Stimulated activated CD8-positive, alpha-beta memory T cell treated with anti-CD3 and anti-CD28 coated beads, Interleukin-15, amount 100 ng/mL, for 4 hours (primary cell): Measurements from ENCODE around the gene CUBN.

Source experiments
- DNase-seq, 2 donors: peaks; one replicate each; pipeline ENCODE4 v3.0.0-alpha.2; 2020; ENCODE audit warnings: low read depth in 2 of 2

CUBN gene

DNA sequence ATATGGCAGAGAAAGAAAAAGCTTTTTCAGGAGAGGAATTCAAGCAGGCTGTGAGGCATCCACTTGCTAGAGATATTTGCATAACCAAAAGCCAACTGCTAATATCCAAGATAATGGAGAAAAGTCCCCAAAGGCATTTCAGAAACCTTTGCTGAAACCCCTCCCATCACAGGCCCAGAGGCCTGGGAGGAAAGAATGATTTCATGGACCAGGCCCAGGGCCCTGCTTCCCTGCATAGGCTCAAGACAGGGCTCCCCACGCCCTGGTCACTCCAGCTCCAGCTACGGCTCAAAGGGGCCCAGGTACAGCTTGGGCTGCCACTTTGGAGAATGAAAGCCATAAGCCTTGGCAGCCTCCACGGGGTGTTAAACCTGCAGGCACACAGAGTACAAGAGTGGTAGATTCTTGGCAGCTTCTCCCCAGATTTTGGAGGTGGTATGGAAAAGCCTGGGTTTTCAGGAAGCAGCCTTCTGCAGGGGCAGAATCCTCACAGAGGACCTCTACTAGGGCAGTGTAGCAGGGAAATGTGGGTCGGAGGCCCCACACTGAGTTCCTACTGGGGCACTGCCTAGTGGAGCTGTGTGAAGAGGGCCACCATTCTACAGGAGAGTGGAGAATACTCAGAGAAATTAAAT is 306.8 kb downstream of the CUBN start:
- DNase-seq = no peak

GRCh38 chr10:16822027-16822426 is 307.6 kb downstream of the CUBN start:
- DNase-seq = no peak

GRCh38 chr10:16820421-16820820 is 309.2 kb downstream of the CUBN start:
- no peak for DNase-seq

GRCh38 chr10:16820018-16820417 is 309.6 kb downstream of the CUBN start:
- no peak for DNase-seq

DNA sequence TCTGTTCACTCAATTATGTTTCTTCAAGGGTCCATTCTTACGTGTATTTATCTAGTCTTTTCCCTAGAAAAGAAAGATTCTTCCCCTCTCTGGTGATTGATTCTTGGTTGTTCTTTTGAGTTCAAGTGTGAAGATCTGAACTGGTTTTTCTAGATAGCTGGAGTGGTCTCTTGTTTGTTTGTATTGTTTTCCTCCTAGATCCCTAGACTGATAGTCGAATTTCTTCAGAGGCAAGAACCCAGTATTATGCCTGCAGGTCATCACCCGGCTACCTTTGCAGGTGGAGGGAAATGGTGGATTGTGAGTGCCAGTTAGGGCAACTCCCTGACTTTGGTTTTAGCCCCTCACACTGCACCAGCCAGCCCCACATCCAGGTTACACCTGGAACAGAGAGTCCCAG is 310.2 kb downstream of the CUBN start:
- no peak for DNase-seq

GRCh38 chr10:16819026-16819425 is 310.6 kb downstream of the CUBN start:
- DNase-seq = no peak

DNA sequence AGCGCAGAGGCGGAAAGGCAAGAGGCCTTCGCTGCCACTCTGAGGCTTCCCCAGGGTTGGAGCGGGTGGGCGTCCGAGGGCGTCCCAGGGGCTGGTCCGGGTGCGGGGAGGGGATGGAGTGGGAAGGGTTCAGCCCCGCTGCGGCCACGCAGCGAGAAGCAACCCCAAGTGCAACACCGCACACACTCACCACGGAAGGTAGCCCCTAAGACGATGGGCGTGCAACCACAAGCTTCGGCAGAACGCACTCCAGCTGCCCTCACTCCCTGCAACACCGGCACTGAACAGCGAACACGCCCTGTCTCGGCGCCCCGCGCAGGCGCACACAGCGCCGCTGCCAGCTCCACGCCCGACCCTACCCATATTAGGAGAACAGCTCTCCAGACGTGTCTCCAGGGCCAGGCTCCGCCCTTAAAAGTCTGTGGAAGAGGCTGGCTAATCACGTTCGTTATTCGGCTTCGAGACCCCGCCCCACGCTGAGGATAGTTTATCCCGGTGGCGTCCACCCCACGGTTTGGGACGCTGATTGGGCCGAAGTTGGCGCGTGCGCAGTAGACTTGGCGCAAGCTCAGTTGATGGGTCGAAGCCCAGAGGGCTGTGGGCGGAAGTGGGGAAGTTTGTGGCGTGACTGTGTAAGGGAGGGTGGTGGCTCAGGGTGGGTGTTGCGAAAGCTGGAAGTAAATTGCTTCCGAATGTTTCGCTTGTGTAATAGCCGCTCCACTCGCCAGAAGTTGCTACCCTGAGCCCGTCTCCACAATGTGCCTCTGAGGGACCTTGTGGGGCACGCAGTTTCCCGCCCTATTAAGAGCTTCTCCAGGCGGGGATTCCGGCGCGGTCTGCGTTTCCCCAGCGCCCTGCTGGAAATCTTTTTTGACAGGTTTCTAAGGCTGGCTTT is 312.2 kb downstream of the CUBN start, which contains the start of gene RSU1:
Gene RSU1, minus strand, starts transcription at position 300 of the 895 bp plus-strand sequence. CDS start 343 bp downstream, outside the sequence.
- peak; percentile 100 for DNase-seq

DNA sequence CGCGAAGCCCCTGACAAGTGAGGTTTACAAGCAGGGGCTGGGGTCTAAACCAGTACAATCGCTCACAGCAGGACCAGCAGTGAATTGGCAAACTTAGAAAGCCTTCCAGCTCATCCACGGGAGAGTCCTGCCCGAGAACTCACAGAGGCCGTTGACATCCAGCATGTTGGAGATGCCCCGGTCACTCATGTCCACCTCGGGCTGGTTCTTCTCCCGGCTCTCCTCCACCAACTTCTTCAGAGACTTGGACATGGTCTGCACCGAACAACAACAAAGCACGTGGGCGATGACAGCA is 312.8 kb downstream of the CUBN start:
- DNase-seq = no peak

- no peak for DNase-seq
Observed at GRCh38 chr10:16816171-16816570, 313.4 kb downstream of the CUBN start.

- DNase-seq = no peak
Observed at GRCh38 chr10:16814012-16814411, 315.6 kb downstream of the CUBN start.

- DNase-seq = no peak
Observed at GRCh38 chr10:16812676-16813075, 316.9 kb downstream of the CUBN start.

GRCh38 chr10:16811765-16812164 is 317.8 kb downstream of the CUBN start:
- DNase-seq = no peak

DNA sequence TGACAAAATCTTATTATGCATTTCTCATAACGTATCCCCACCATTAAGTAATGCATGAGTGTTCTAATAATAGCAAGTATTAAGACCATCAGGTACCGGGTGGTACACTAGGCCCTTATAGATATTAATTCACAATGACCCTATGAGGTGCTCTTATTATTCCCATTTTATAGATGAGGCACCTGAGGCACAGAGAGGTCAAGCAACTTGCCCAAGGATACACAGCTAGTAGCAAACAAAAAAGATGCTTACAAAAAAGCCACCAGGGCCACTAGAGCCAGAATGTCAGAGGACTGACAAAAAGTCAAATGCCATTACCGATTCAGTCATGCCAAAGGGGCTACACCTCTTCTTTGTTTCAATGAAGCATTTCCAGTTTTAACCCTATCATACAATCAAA is 318.3 kb downstream of the CUBN start:
- no peak for DNase-seq

- DNase-seq = peak in 1 of 2 donors; percentile 29
Observed at GRCh38 chr10:16809074-16809718, 320.4 kb downstream of the CUBN start.

- no peak for DNase-seq
Observed at GRCh38 chr10:16804123-16804522, 325.5 kb downstream of the CUBN start.

DNA sequence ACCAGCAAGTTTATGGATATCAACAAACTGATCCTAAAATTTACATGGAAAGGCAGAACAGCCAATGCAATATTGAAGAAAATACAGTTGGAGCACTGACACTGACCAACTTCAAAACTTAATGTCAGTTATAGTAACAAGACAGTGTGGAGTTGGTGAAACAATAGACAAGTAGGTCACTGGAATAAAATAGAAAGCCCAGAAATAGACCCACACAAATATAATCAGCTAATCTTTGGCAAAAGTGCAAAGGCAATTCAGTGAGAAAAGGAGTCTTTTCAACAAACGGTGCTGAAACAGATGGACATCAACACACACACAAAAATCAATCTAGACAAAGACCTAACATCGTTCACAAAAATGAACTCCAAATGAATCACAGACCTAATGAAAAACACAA is 326.1 kb downstream of the CUBN start:
- no peak for DNase-seq

GRCh38 chr10:16799621-16800020 is 330.0 kb downstream of the CUBN start:
- DNase-seq = no peak

DNA sequence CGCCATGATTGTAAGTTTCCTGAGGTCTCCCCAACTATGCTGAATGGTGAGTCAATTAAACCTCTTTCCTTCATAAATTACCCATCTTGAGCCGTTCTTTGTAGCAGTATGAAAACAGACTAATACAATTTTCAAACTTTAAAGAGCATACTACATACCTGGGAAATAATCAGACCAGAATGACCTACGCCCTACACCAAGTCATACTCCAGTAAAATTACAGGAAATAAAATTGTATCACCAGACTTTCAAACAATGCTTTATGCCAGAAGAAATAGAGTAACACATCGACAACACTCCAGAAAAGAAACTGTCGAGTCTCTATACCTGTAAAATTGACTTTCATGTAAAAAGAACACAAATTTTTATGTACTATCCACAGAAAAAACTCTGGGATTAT is 331.0 kb downstream of the CUBN start:
- DNase-seq = no peak

GRCh38 chr10:16795410-16796073 is 334.1 kb downstream of the CUBN start:
- DNase-seq = no peak

- no peak for DNase-seq
Observed at GRCh38 chr10:16794005-16794404, 335.6 kb downstream of the CUBN start.

- no peak for DNase-seq
Observed at GRCh38 chr10:16792675-16793074, 336.9 kb downstream of the CUBN start.

GRCh38 chr10:16789765-16790164 is 339.8 kb downstream of the CUBN start:
- no peak for DNase-seq
